Peyer's patch (tissue), 4 donors: ENCODE measurements around the gene PTH2.

Experiments used
- CTCF ChIP-seq, 6 experiments: fragments of 450-650 bp in 4 of 6; fragments of 200-600 bp in 2 of 6; sonication (generic) in 1 of 6; IDR thresholded peaks; one replicate each; pipeline ENCODE4 v1.5.1; 2017 to 2019; ENCODE audit warnings: antibody characterized with exemption in 6 of 6, mild to moderate bottlenecking in 3 of 6, moderate library complexity in 1 of 6
- POLR2A ChIP-seq, 2 donors: fragments of 450-650 bp; IDR thresholded peaks; one replicate each; pipeline ENCODE4 v1.5.1; 2017; ENCODE audit warnings: antibody characterized with exemption in 2 of 2, mild to moderate bottlenecking in 2 of 2, moderate library complexity in 2 of 2

GRCh38 chr19:49380391-49380790 lies 42.9 kb downstream of the PTH2 start:
- TF ChIP-seq CTCF (IDR thresholded peaks at IDR 0.05) (no peak), POLR2A (IDR thresholded peaks at IDR 0.05) (no peak)
